HK-2 (cell line): ENCODE data around the gene MDC1.
"Not testable (repeated sequence)": the region's sequence is repeated elsewhere in the genome, so short reads cannot be mapped to it uniquely, and the experiment has no call there.

ENCODE experiments used
- DNase-seq: peaks from one replicate; pipeline ENCODE4 v3.0.0-alpha.2; 2018; ENCODE audit not compliant: unreplicated experiment

Gene MDC1

DNA sequence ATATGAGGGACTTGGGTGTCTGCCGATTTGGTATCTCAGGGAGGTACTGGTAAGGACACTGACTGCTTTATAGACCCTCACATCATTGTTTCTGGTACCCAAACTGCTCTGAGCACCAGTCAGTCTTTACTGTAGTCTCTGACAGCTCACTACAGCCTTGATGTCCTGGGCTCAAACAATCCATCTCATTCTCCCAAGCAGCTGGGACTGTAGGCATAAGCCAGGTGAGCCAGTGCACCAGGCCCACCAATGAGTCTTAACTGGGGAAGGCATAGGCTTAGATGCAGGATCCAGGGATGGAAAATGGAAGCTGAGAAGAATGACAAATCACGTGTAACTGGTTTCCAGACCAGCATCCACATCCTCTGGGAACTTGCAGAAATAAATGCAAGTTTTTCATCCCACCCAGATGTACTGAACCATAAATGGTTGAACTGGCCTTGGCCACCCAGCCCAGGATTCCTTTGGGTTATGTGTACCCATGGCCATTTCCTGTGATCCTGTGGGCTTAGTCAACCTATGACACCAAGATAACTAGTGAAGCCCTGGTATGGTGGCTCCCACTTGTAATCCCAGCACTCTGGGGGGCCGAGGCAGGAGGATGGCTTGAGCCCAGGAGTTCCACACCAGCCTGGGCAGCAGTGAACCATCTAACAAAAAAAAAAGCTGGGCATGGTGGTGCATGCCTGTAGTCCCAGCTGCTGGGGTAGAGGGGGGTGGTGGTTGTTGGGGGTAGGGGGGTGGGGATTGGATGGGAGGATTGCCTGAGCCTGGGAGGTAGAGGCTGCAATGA is 8.8 kb upstream of the MDC1 start:
- peak; percentile 76 for DNase-seq

DNA sequence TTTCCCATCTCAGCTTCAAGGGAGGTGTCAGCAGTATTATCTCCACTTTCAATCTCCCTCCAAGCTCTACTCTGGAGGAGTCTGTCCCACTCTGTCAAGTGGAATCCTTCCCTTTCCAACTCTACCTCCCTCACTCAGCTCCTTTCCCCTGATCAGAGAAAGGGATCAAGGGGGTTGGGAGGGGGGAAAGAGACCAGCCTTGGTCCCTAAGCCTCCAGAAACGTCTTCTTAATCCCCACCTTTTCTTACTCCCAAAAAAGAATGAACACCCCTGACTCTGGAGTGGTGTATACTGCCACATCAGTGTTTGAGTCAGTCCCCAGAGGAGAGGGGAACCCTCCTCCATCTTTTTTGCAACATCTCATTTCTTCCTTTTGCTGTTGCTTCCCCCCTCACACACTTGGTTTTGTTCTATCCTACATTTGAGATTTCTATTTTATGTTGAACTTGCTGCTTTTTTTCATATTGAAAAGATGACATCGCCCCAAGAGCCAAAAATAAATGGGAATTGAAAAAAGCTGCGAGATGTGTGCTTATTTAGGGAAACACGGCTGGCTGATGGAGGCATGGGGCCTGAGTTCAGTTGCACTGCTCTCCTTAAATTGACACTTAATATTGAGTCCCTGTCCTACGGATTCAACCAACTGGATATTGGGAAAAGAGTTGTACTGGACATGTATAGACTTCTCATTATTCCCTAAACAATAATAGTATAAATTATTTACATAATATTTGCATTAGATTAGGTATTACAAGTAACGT is 8.0 kb upstream of the MDC1 start:
- no peak for DNase-seq

DNA sequence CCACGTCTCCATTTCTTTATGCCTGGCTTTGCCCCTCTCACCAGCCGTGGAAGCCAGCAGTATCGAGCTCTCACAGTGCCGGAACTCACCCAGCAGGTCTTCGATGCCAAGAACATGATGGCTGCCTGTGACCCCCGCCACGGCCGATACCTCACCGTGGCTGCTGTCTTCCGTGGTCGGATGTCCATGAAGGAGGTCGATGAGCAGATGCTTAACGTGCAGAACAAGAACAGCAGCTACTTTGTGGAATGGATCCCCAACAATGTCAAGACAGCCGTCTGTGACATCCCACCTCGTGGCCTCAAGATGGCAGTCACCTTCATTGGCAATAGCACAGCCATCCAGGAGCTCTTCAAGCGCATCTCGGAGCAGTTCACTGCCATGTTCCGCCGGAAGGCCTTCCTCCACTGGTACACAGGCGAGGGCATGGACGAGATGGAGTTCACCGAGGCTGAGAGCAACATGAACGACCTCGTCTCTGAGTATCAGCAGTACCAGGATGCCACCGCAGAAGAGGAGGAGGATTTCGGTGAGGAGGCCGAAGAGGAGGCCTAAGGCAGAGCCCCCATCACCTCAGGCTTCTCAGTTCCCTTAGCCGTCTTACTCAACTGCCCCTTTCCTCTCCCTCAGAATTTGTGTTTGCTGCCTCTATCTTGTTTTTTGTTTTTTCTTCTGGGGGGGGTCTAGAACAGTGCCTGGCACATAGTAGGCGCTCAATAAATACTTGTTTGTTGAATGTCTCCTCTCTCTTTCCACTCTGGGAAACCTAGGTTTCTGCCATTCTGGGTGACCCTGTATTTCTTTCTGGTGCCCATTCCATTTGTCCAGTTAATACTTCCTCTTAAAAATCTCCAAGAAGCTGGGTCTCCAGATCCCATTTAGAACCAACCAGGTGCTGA is 7.0 kb upstream of the MDC1 start:
- not testable (repeated sequence) for DNase-seq

DNA sequence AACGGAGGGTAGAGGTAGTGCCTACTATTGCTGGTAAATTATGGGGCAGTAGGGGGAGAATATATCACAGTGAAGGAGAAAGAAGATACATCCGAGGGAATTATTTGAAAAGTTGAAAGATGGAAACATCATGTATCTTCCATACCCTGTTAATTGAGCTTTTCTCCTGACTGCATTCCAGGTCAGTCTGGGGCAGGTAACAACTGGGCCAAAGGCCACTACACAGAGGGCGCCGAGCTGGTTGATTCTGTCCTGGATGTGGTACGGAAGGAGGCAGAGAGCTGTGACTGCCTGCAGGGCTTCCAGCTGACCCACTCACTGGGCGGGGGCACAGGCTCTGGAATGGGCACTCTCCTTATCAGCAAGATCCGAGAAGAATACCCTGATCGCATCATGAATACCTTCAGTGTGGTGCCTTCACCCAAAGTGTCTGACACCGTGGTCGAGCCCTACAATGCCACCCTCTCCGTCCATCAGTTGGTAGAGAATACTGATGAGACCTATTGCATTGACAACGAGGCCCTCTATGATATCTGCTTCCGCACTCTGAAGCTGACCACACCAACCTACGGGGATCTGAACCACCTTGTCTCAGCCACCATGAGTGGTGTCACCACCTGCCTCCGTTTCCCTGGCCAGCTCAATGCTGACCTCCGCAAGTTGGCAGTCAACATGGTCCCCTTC is 6.2 kb upstream of the MDC1 start:
- DNase-seq: not testable (repeated sequence)

DNA sequence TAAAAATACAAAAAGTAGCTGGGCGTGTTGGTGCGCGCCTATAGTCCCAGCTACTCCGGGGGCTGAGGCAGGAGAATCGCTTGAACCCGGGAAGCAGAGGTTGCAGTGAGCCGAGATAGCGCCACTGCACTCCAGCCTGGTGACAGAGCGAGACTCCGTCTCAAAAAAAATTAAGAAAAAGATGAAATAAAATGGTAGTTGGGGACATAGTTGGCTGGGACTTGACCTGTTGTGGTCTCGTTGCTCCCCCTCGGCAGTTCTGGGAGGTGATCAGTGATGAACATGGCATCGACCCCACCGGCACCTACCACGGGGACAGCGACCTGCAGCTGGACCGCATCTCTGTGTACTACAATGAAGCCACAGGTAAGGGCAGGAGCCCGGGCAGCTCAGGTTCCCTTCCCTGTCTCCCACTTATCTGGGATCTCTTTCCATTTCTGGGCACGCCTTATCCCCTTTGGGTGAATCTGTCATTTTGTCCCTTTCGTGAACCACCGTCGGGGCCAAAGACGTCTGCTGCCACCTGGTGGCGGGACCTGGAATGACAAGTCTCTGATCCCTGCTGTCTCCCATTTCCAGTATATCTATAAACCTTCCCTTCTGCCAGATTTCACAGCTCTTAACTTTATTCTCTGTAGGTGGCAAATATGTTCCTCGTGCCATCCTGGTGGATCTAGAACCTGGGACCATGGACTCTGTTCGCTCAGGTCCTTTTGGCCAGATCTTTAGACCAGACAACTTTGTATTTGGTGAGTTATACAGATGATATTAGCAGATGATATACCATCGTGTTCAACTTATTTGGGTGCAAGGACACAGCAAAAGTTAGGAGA is 5.4 kb upstream of the MDC1 start:
- peak; percentile 84 for DNase-seq

DNA sequence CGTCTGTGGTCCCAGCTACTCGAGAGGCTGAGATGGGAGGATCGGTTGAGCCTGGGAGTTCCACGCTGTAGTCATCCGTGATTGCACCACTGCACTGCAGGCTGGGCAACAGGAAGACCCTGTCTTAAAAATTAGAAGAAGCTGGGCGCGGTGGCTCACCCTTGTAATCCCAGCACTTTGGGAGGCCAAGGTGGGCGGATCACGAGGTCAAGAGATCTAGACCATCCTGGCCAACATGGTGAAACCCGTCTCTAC is 4.9 kb upstream of the MDC1 start:
- not testable (repeated sequence) for DNase-seq

DNA sequence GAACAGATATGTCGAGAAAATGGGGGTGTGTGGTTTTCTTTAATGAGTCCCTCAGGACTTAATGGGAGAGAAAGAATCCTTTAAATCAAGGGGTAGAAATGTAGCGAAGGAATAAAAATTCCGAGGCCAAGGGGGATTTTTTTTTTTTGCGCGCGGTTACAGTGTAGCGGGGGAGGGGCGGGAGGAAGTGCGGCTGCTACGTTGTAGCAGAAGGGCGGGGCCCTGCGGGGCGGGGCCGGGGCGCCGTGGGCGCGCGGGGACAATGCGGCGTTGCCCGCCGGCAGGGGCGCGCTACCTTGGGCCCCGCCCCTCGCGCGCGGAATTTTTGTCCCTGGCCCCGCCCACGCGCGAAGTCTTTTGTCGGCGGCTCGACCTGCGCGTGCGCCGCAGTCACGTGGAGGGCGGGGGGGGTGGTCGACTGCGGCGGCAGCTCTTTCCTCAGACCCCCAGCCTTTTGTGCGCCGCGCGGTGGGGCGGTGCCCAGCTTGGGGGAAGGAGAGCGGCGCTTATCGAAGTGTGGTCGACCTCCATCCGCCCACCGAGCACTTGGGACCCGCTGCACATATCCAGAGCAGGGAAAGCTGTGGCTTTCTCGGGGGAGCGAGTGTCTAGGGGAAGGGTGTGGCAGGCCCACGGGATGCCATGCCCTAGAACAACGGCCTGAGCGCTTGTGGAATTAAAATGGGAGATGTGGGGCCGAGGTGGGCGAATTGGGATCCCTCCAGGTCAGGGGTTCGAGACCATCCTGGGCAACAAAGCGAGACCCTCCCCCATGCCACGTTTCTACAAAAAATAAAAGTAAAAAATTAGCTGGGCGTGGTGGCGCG is 4.3 kb upstream of the MDC1 start:
- DNase-seq: peak; percentile 90

DNA sequence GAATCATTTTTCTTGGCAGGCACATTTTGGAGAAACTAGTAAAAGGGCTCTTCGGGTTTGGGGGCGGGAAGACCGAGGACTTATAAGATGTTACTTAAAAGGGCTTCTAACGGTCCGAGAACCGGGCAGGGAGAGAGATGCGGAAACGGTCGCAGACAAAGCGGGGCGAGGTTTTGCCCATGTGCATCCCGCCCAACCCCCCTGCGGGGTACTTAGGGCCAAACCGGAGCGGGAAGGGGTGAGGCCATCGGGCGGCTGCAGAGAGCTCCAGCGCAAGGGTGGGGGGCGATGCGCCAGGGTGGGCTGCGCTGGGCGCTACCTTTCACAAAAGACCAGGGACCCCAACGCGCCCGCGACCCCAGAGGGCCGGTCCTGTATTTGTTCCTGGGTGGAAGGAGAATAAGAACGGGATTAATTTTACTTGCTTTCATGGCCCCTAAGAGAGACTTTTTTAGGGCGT is 3.7 kb upstream of the MDC1 start:
- peak; percentile 61 for DNase-seq

DNA sequence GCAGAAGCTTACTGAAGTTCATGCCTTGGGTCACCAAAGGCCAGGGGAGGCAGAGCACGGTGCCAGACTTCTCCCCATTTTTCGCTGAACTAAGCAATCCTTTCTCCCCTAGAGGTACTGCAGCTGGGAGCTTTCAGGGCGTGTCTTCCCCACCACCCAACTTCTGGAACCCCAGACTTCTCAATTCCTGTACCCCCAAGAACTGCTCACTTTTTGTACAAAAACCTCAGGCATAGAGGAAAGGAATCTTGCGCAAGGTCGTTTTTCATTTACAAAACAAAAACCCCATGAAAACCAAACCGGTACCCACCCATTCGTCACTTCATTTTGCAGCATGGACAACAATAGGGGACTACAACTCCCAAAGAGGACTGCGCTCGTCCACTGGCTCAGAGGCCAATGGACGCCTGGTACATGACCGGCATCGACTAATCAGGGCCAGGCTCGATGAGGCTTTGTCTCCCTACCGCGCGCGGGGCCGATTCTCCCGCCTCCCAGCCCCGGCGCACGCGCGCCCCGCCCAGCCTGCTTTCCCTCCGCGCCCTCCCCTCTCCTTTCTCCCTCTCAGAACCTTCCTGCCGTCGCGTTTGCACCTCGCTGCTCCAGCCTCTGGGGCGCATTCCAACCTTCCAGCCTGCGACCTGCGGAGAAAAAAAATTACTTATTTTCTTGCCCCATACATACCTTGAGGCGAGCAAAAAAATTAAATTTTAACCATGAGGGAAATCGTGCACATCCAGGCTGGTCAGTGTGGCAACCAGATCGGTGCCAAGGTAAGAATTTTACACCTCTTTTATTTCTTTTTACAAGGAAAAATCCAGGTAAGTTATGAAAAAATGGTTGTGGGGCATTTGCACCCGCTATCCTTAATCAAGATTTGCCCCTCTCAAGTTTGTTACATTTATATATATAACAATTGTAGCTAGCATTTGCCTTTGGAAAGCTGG is 3.0 kb upstream of the MDC1 start, which contains the start of gene TUBB:
Gene TUBB, plus strand, starts transcription at position 562 of the 947 bp plus-strand sequence. Its CDS starts 155 bp downstream, at position 717.
- peak; percentile 97 for DNase-seq

DNA sequence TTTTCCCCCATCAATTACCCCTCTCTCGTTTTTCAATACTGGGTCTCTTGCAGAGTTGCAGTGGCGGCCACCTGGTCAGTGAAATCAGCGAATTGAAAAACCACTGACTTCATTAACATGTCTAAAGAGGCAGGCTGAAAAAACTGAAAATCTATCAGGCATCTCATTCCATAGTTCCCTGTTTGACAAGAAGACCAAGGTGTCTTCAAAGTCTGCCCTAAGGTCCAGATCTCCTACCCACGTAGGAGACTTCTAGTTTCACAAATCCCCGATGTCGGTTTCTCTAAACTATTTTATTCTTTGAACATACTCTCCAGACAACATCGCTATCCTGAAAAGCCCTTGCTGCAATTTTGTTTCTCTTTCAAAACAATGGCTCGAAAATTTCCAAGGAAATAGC is 2.3 kb upstream of the MDC1 start:
- DNase-seq: no peak

DNA sequence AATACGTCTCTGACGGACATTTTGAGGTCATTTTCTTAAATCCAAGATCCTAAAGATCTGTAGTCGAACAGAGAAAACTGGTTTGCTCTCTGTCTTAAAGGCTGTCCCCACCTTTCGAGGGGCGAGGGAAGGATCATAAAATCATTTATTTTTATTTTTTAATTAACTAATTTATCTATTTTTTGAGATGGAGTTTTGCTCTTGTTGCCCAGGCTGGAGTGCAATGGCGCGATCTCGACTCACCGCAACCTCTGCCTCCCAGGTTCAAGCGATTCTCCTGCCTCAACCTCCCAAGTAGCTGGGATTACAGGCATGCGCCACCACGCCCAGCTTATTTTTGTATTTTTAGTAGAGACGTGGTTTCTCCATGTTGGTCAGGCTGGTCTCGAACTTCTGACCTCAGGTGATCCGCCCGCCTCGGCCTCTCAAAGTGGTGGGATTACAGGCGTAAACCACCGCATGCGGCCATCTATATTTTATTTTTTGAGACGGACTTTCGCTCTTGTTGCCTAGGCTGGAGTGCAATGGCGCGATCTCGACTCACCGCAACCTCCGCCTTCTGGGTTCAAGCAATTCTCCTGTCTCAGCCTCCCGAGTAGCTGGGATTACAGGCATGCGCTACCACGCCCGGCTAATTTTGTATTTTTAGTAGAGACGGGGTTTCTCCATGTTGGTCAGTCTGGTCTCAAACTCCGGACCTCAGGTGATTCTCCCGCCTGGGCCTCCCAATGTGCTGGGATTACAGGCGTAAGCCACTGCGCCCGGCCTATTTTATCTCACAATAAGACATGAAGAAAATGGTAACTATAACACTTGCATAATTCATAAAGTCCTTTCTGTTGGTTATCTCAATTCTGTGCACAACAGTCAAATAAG is 1.0 kb upstream of the MDC1 start:
- DNase-seq: not testable (repeated sequence)

DNA sequence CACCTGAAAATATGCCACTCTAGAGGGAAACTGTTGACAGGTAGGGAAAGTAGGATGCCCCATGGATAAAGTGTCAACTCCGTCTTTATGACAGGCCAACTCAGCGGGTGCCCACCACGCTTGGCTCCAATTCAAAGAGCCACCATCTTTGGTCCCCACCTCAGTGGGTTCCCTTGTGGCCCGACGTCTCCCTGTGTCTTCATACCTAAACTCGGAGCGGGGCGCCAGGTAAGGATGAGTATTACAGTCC is 277 bp downstream of the MDC1 start:
- no peak for DNase-seq

DNA sequence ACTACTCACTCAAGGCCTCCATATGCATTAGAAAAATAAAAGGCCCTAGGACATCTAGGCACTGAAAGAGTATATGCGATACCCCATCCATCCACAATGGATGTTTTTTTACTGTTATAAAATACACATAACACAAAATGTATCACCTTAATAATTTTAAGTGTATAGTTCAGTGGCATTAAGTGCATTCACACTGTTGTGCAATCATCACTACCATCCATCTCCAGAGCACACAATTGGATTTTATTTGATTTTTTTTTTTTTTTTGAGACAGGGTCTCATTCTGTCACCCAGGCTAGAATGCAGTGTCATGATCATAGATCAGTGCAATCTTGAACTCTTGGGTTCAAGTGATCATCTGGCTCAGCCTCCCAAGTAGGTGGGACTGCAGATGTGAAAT is 2.8 kb downstream of the MDC1 start:
- no peak for DNase-seq

DNA sequence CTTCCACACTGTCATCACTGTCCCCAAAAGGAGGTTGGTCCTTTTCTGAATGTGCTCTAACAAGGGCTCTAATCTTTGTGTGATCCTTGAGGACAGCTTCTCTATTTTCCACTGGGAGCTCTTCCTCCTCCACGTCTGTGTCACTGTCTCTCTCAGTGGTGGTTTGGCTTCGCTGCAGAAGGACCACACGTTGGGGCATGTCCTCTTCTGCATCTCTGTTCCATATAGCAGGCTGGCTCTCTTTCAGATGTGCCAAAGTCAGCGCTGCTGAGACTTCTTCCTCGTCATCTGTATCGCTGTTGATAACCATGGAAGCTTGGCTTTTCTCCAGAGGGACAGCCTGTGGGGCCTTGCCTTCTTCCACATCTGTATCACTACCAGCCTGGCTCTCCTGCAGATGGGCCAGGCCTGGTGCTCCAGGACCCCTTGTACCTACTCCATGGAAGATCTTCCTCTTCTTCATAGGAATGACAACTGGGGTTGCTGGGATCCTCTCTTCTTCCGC is 4.6 kb downstream of the MDC1 start:
- no peak for DNase-seq

DNA sequence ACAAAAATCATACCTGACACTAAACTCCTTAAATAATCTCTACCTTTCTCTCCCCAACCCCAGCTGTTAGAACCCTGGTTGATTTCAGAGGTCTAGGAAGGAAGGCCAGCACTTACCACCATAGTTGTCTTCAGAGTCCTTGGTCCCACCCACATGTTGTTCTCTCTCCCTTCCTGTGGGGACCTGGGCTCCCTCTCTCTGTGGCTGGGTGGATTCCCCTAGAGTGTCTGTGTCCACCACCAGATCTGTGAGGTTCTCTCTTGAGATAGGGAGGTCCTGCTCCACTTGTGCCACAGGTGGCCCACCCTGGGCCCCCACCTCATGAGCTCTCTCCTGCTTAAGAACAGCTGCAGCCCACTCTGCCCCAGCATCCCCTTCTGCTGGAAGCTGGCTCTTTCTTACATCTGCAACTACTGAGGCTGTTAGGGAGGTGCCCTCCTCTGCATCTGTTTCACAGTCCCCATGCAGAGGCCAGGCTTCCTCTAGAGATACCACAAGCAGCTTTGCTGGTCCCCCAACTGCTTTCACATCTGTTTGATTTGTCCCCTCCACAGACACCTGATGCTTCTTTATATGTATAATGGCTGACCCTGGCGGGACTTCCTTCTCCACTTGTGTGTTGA is 5.2 kb downstream of the MDC1 start:
- DNase-seq: no peak

DNA sequence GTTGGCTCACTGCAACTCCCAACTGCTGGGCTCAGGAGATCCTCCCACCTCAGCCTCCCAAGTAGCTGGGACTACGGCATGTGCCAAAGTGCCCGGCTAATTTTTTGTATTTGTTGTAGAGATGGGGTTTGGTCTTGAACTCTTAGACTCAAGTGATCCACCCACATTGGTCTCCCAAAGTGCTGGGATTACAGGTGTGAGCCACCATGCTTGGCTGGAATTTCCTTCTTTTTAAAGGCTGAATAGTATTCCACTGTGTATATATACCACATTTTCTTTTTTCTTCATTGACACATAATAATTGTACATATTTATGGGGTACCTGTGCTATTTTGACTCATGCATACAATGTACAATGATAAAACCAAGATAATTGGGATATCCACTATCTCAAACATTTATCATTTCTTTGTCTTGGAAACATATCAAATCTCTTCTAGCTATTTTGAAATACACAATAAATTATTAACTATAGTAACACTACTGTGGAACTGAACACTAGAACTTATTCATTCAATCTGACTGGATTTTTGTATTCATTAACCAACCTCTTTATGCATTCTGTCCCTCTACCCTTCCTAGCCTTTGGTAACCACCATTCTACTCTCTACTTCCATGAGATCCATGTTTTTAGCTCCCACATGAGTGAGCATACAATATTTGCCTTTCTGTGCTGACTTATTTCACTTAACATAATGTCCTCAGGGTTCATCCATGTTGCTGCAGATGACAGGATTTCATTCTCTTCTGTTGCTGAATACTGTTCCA is 7.8 kb downstream of the MDC1 start:
- no peak for DNase-seq
